Stimulated activated CD8-positive, alpha-beta memory T cell treated with anti-CD3 and anti-CD28 coated beads, Interleukin-7, amount 100 ng/mL, for 48 hours (primary cell): ENCODE results near the gene C5AR2.
"Not testable (repeated sequence)": the region's sequence is repeated elsewhere in the genome, so short reads cannot be mapped to it uniquely, and the experiment has no call there.

ENCODE experiments used
- DNase-seq, 2 donors: peaks; one replicate each; pipeline ENCODE4 v3.0.0-alpha.2; 2020; ENCODE audit warnings: low read depth in 1 of 2; ENCODE audit errors: extremely low read depth in 1 of 2

Gene C5AR2

DNA sequence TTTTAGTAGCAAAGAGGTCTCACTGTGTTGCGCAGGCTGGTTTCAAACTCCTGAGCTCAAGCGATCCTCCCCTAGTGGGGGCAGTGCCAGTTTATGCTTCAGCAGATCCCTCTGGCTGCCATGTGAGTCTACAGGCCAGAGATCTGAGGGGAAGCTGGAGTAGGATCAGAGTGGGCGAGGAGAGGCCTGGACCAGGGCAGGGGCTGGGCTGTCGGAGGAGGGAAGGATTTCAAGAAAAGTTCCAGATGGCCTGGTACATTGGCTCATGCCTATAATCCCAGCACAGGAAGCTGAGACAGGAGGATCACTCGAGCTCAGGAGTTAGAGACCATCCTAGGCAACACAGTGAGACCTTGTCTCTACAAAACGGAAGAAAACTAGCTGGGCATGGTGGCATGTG lies 27.0 kb downstream of the C5AR2 start:
- DNase-seq, result no peak

DNA sequence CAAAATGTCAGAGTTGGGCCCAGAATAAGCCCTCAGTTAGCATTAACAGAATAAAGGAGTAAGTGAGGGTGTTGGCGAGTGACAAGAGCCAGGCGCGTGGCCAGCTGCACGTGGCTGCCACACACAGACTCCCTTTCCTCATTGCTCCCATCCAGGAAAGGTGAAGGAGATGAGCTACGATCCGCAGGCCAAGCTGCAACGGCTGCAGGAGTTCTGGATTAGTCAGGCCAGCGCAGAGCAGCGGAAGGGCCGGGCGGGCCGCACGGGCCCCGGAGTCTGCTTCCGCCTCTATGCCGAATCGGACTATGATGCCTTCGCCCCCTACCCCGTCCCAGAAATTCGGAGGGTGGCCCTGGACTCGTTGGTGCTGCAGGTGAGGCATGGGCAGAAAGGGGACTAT lies 30.3 kb downstream of the C5AR2 start:
- no peak for DNase-seq

DNA sequence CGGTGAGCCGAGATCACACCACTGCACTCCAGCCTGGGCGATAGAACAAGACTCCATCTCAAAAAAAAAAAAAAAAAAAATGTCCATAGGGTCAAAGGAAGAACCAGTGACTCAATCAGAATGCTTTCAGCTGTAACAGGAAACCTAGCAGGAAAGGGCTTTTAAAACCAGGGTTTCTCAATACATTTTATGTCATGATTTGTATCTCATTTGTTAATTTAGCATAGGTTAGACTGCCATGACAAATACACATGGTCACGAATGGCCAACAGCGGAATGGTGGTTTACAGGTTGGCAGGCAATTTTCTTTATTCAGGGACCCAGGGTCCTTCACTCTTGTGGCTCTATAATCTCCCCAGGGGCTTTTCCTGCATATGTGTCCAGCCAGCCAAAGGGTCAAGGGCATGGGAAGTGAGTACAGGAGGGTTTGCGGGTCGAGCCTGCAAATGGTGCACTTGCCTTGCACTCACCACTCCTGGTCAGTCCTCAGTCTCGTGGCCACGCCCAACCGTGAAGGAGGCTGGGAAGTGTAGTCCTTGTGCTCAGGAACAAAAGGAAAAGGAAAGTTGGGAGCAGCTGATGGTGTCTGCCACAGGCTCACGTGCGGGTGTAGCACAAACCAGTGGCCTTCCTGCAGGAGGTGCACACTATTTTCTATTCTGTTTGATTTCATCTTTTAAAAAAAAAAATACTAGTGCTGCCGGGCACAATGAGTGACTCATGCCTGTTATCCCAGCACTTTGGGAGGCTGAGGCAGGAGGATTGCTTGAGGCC lies 32.0 kb downstream of the C5AR2 start:
- DNase-seq, result no peak

GRCh38 chr19:47365455-47365854 lies 33.5 kb downstream of the C5AR2 start:
- not testable (repeated sequence) for DNase-seq

GRCh38 chr19:47370045-47370611 lies 38.2 kb downstream of the C5AR2 start:
- DNase-seq, result no peak

- DNase-seq, result no peak
Observed at GRCh38 chr19:47371261-47371660, 39.3 kb downstream of the C5AR2 start.

GRCh38 chr19:47372603-47373002 lies 40.6 kb downstream of the C5AR2 start:
- DNase-seq, result no peak

DNA sequence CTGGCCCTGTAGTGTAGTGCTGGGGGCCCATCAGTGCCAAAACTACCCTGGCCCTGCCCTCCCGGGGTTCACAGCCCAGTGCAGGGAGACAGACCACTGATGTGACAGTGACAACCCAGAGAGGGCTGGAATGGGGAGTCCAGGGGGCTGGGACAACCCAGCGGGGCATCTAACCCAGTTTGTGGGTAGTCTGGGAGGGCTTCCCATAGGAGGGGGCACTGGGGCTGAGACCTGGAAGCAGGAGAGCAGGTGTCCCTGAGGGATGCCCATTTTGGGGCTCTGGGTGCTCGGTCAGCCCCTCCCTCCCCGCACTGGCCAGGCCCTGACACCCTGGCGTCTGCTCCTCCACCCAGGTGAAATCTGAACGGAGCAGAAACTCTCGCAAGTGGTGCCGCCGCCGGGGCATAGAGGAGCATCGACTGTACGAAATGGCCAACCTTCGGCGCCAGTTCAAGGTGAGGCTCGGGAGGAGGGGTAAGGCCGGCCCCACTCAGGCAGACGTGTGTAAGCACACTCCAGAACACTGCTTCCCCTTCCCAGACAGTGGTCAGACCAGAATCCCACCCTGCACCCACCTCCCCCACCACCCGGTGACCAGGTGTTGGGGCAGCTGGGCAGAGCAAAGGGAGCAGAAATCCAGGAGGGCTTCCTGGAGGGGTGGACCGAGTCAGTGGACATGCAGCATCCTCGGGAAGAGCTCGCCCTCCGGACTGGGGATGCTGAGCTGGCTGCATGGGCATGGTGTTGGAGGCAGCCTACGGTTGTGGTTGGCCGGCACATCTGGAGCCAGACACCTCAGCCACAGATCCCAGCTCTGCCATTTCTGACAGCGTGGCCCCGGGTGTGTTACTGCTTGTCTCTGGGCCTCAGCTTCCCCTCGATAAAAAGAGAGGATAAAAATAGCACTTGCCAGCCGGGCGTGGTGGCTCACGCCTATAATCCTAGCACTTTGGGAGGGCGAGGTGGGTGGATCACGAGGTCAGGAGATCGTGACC lies 41.6 kb downstream of the C5AR2 start:
- no peak for DNase-seq

DNA sequence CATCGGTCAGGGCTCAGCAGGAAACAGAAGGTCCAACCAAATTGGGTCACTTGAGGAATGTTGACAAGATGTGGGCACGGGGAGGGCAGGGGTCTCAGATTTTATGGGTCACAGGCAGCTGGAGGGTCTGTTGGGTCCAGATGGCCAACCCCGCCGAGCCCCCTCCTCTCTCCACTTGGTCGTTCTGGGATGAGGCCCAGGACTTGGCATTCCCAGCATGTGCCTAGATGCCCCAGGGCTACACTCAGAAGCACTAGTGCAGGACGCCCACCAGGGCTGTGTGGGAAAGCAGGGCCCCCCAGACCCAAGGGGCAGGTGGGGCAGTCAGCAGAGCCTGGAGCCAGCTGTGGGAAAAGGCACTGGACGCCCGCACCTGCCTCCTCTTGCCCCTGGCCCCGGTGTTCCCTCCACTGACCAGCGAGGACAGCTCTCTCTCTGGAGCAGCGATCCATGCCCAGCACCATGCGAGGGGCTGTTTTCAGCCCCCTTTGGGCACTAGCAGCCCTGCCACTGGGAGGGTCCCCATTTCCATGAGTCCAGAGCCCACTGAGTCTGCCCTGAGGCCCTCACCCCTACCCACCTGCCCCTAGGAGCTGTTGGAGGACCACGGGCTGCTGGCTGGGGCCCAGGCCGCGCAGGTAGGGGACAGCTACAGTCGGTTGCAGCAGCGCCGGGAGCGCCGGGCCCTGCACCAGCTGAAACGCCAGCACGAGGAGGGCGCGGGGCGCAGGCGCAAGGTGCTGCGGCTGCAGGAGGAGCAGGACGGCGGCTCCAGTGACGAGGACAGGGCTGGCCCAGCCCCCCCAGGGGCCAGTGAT lies 43.1 kb downstream of the C5AR2 start:
- no peak for DNase-seq

- no peak for DNase-seq
Observed at GRCh38 chr19:47375694-47376588, 44.0 kb downstream of the C5AR2 start.

DNA sequence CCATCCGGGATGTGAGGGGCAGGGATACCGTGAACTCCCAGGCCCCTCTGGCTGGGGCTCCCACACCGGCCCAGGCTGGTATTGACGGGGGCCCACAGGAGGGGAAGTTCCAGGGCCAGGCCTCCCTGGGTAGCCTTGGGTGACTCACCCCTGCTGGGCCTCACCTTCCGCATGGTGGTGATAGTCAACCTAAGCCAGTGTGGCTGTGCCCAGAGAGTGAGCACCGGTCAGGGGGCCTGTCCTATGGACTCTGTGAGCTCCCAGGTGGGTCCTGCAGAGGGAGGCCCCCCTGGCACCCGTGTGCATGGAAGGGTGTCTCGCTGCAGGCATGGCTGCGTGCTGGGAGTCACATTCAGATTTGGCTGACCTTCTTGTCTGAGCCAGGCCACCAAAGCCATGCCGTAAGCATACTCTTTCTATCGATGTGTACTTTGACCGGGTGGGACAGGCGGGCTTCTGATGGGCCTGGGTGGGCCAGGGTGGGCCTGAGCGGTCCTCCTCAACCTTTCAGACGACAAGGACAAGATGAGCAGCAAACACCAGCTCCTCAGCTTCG lies 44.7 kb downstream of the C5AR2 start:
- DNase-seq, result no peak

- no peak for DNase-seq
Observed at GRCh38 chr19:47377208-47377701, 45.3 kb downstream of the C5AR2 start.

- DNase-seq, result no peak
Observed at GRCh38 chr19:47377801-47378200, 45.8 kb downstream of the C5AR2 start.

GRCh38 chr19:47378246-47378645 lies 46.3 kb downstream of the C5AR2 start:
- no peak for DNase-seq

GRCh38 chr19:47379381-47379938 lies 47.5 kb downstream of the C5AR2 start:
- DNase-seq, result no peak

GRCh38 chr19:47380559-47380958 lies 48.6 kb downstream of the C5AR2 start:
- DNase-seq, result no peak

DNA sequence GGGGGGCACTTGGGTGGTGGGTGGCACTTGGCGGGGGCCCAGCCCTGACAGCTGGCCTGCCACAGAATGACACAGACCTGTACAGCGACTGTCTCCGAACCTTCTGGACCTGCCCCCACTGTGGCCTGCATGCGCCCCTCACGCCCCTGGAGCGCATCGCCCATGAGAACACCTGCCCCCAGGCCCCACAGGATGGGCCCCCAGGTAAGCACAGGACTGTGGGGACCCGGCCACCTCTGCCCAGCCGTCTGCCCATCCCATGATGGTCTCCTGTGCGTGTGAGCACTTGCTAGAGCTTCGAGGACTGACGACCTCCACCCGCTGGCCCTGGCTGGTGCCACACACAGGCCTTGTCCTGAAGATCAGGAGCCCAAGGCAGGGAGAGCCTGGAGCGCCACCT lies 49.1 kb downstream of the C5AR2 start:
- no peak for DNase-seq

GRCh38 chr19:47381653-47382279 lies 49.8 kb downstream of the C5AR2 start:
- DNase-seq, result peak in 1 of 2 donors; percentile 7
